GM19372 (cell line): ENCODE measurements around the gene NR5A1.

Source experiments
- ATAC-seq: cut with Tn5 transposase; IDR thresholded peaks from one replicate; pipeline ENCODE4 v1.9.1; 2021; ENCODE audit warnings: mild to moderate bottlenecking, low read depth, moderate library complexity; ENCODE audit not compliant: unreplicated experiment

NR5A1 gene

DNA sequence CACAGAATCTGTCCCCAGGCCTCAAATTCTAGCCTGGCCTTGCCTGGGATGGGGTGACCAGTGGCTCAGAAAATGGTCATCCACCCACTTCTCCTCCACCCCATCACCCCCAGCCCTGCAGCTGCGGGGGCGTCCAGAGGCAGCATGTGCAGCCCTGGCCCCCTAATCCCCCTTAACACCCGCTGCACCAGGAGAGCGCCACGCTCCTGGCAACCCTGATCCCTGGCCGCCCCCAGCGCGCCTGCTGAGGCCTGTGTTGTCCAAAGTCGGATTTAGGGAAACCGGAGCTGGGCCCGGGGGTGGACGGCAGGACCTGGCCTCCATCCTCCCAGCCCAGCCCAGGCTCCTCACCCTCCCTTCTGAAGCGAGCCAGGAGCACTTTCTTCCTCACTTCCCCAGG lies 22.0 kb downstream of the NR5A1 start:
- no peak for ATAC-seq

DNA sequence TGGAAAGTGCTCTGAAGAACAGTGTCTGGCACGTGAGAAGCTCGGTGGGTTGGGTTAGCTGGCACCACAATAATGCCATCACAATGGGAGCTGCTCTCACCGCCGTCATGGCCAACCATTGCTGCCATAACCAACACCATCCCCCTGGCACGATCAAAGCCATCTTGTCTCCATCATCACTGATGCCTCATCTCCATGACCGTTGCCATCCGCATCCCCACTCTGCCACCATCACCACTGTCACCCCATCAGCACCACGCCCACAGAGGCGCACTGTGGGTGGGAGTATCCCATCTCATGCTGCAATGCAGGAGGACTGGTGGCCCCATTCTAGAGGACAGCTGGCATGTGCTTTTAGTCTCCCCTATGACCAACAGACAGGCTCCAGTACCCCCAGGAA lies 23.7 kb downstream of the NR5A1 start:
- ATAC-seq = no peak

DNA sequence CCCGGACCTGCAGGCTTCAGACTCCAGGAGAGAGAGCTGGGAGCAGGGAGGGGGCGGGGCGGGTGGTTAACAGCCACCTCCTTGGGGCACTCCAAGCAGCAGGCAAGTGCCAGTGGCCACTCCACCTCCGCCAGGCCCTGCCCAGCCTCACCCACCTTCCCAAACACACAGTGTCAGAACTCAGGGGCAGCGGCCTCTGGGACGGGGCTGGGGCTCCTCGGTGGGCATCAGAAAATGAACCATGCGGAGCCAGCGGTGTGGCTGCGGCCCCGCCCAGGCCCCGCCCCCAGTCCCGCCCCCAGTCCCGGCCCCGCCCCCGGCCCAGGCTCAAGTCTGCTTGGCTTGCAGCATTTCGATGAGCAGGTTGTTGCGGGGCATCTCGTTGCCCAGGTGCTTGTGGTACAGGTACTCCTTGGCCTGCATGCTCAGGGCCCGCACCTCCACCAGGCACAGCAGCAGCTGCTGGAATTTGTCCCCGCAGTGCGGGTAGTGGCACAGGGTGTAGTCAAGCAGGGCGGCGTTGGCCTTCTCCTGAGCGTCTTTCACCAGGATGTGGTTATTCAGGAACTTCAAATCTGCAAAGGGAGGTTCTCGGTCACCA lies 24.7 kb downstream of the NR5A1 start:
- ATAC-seq = no peak

DNA sequence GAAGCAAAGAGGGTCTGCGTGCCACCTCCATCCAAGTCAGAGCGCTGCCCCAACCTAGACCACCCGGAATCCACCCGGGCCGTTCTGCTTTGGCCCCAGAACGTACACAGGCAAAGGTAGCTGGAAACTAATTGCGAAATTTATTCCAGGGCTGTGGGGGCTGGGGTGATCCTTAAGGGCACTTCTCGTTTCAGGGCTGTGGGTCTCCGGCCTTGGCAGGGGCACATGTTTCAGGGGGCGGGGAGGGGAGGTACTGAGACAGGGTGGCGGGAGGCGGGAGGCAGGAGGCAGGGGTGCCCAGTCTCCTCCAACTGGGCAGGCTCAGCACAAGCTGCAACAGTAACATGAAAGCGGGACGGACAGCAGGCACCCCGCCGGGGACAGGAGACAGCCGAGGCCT lies 26.1 kb downstream of the NR5A1 start:
- ATAC-seq = no peak

DNA sequence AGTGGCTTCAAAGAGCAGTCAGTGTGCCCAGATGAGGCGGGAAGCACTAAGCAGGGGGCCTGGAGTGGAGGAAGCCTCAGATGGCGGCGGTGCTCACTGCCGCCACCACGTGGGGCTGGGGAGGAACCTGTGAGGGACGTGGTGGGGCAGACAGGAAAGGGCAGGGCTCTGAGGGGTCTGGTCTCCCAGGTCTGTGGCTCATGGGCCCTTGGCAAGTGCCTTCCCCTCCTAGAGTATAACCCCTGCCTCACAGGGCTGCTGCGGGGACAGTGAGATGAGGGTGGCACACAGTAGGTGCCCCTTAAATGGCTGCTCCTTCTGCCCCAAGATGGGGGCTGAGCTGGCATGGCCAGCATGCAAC lies 26.6 kb downstream of the NR5A1 start:
- ATAC-seq = no peak

DNA sequence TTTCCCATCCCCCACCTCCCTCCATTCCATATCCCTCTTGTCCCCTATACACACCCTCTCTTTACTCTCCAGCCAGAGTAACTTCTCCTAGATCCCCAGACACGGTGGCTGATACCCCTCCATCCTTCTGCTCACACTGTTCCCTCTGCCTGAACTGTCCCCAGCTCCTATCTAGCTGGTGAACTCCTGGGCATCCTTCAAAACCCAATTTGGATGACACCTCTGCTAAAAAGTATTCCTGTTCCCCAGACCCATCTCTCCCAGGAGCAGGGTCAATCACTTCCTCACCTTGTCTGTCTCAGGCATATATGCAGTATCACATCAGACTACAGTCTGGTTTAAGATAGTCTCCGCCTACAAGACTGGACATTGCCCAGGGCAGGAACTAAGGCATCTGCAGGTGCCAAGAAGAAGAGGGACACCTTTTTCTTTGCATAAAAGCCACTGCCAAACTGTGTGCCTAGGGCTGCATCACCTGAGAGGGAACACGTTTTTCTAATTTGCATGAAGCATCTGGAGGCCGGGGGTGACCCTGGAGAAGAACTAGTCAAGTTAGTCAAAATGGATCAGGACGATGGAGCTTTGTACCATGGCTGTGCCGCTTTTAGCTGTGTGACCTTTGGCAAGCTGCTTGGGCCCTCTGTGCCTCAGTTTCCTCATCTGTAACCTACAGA lies 27.1 kb downstream of the NR5A1 start:
- no peak for ATAC-seq

DNA sequence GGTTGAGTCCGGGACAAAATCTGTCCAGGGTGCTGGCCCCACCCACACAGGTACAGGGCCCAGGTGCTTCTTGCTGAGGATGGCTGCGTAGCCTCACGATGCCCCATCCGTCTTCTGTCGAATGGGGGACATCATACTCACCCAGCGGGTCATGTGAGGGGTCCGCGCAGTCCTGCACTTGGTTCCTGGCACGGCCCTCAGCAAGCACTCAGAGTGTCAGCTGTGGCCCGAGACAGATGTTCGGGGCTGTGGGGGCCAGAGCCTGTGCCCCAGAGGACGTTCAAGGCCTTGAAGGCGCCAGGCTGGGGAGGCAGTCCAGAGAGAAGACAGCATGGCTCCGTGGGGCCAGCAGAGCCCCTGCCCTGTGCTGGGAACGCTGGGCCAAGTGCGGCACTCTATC lies 27.8 kb downstream of the NR5A1 start:
- ATAC-seq = no peak

DNA sequence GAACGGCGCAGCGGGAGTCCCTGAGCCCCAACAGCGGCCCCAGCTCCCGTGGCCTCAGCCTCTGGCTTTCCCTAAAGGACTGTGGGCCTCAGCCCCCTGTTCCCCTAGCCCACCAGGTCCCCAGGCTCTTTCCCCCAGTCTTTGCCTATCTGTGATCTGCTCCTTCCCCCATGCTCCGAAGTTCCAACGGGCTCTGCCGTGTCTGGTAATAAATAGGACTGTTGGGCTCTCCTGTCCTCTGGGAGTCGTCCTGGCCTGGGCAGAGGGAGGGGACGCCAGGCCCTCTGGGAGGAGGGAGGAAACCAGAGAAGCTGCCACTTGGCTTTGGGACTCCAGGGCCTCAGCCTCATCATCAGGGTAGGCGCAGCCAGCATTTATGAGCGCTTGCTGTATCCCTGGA lies 28.8 kb downstream of the NR5A1 start:
- no peak for ATAC-seq

DNA sequence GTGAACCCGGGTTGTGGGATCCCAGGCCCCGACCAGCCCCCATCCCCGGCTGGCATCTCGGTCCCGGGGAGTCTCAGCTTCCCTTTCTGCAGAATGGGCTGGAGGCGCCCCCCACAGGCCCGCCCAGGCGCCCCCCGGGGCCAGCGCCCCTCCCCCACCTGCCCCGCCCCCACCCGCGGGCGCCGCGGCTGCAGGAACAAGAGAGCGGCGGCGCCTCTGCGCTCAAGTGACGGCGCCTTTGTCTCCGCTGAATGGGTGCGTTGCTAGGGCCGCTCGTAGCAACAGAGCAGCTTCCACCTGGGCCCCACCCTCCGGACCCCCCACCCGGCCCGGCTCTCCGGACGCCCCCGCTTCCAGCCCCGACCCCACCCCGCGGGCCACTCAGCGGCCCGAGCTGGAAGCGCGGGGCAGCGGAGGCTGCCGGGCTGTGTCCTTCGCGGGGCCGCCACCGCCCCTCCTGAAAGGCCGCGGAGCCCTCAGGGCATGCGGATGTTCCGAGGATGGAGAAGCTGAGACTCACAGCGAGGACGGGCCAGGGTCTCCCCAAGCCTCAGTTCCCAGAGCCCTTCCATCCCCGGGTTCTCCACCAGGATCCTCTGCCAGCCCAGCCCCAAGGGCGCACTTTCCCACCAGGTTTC lies 29.4 kb downstream of the NR5A1 start:
- no peak for ATAC-seq

DNA sequence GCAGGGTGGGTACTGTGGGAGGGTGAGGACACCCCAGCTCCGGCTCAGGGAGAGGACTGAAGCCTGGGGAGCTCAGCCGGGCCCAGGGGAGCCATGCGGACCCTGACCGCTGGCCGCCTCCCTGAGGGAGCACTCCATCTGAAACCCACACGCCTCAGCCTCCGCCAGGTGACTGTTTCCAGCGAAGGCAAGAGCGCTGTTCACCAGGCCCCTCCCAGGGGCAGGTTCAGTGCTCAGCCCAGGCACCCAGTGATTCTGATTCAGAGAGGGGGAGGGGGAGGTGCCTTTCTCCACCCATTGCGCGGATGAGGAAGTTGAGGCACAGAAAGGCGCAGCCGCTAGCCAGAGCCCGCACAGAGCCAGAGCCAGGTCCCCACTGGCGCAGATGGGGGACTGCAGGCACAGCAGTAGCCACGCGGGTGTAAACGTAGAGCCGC lies 30.0 kb downstream of the NR5A1 start:
- ATAC-seq = no peak

DNA sequence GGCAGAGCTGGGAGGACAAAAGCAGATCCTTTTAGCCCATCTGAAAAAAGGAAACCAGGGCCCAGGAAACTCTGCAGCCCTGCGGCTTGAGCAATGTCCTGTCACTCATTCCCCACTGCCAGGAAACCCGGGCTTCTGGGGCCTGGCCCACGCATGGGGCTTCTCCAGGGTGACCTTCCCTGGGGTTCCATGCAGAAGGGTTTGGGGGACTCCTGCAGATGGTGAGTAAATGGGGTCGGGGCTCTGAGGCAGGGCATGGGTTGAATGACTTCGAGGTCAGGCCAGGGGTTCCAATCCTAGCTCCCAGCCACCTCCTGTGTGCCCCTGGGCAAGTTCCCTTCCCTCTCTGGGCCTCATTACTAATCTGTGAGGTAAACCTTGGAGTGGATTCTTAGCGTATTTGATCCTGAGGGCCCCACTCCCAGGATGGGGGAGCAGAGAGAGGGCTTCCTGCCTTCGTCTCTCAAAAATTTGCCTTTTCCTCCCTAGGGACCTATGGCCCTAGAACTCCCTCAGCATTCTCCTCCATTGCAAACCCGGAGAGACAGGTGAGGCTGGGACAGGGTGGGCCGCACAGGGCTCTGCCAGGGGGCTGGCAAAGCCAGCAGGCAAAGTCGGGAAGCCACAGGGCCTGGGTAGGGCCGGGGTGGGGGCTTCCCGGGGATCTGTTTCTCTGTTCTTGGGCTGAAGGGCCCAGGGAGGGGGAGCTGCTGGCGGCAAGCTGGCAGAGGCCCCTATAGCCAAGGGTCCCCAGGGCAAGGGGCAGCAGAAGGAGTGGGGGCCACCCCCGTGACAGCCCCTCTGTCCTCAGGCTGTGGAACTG lies 31.1 kb downstream of the NR5A1 start:
- ATAC-seq = no peak

DNA sequence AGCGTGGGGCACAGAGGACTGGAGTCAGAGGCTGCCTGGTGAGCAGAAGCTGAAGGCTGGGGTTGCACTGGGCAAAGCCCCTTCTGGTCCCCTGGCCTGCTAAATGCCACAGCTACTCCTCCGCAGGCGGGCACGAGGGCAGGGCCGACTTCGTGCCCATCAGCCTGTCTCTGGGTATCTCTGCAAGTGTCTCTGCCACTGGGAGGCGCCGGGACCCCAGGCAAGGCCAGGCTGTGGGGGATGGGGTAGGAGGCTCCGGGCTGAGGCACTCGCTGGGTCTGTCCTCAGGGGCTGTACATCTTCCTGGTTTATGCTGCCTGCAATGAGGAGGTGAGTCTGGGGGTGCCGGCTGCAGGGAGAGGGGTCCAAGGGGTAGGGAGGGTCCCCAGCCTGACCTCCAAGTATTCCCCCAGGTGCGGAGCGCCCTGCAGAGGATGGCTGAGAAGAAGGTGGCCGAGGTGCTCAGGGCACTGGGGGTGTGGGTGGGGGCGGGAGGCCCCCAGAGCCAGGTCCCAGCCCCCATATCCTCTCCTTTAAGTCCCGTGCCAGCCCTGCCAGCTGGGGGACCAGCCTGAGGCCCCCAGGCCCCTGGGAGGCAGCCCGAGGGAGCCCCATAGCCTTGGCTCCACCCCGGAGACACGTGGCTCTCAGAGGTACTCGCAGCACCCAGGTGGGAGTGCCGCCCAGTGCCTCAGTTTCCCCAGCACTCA lies 31.9 kb downstream of the NR5A1 start:
- ATAC-seq = no peak

DNA sequence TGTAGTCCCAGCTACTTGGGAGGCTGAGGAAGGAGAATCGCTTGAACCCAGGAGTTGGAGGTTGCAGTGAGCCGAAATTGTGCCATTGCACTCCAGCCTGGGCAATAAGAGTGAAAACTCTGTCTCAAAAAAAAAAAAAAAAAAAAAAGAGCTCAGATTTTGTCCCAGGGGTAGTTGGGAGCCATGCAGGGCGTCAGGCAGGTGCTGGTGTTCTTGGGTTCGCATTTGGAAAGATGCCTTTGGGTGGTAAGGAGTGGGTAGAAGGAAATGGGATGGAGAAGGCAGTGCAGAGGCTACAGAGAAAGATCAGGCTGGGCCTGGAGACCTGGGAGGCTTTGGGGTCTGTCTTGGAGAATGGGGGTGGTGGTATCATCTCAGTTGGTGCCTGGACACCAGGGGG lies 33.0 kb downstream of the NR5A1 start:
- no peak for ATAC-seq

DNA sequence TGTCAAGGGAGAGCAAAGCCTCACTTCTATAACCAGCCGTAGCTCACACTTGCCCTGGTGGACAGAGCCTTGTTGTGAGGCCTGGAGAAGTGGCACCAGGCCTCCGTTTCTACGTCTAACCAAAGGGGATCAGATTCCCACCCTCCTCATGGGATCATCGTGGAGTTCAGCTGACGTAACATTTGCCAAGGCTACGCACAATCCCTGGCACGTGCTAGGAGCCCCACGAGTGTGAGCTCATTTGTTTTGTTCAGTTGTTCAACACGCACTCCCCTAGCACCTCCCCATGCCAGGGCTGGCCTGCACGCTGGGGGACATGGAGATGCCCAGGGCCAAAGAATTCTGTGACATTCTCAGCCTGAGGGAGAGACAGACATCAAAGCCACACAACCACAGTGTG lies 33.9 kb downstream of the NR5A1 start:
- no peak for ATAC-seq

DNA sequence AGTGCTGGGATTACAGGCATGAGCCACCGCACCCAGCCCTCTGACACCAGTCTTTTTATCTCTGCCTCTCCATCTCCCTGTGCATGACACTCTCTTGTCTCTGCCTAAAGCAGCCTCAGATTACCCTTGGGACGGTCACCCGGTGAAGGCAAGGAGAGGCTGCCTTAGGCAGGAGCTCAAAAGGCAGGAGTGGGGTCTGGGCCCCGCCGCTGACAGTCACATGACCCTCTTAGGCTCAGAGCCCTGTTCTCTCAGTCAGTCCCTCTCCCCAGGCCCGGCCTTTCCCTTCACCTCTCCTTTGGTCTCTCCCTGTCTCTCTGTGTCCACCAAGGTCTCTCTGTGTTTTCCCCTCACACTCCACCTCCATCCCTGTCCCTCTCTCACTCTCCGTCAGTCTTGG lies 34.4 kb downstream of the NR5A1 start:
- ATAC-seq = no peak

DNA sequence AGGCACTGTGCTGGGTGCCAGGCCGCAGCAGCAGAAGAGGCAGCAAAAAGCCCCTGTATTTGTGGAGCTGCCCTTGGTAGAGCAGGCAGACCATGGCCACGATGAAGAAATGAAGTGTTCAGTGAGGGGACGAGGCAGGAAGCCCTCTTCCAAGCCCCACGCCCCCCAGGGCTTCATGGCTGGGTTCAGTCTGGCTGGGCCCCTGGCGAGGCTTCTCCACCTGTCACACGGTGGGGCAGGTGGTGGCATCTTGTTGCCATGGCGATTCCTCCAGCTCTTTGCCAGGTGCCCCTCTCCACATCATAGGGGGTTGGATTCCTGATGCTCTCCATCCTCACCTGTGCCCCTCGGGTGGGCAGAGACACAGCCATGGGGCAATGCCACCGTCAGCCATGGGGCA lies 35.4 kb downstream of the NR5A1 start:
- ATAC-seq = no peak

DNA sequence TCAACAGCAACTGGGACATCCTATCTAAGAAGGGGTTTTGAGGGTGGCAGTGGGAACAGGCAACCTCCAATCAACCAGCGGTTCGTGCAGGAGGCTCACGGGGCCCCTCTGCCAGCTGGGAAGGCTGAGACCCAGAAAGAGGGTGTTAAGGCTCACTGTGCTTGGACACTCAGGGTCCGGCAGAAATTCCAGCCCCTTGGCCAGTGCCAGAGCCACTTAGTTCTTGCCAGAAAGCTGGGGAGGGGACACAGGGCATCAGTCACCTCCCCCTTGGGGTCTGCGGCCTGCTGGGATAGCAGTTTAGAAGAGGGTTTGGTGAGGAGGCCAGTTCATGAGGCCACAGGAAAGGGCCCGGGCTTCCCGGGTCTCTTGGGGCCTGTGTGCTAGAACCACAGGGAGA lies 36.5 kb downstream of the NR5A1 start:
- no peak for ATAC-seq

DNA sequence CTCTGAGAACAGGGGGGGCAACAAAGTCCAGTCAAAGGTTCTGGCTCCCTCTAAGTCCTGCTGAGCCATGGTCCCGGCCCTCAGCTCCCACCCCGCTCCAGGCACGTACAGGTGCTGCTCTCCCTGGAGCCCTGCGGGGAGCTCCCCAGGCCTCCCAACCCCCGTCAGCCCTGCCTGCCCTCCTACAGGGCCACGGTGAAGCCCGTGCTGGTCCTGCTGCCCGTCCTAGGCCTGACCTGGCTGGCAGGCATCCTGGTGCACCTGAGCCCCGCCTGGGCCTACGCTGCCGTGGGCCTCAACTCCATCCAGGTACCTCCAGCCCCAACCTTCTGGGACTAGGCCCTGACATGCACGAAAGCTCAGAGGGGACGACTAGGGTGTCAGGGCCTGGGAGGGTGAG lies 36.9 kb downstream of the NR5A1 start:
- ATAC-seq = no peak

DNA sequence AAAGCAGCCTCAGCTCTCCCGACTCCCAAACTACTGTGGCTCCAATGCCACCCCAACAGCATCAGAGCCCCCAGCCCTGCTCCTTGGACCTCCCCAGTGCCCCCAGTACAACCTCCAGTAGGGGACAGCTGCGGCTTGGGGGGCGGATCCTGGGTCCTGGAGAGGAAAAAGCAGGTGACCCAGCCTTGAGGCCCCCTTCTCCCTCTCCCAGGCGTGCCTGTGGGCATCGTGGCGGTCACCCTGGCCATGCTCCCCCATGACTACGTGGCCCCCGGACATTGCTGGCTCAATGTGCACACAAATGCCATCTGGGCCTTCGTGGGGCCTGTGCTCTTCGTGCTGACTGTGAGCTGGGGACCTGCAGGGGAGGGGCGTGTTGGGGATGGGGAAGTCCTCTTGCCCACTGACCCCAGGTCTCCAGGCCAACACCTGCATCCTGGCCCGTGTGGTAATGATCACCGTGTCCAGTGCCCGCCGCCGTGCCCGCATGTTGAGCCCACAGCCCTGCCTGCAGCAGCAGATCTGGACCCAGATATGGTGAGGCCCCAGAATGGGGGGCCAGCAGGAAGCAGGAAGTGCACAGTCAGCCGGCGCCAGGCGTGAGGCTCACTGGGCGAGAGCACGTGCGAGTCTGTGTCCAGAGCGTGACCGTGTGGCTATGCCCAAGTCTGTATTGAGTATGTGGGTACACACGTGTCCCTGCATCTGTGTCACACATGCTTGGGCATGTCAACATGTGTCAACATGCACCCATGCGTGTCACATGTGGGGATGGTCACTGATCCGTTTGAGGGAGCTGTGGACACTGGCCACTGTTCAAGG lies 38.0 kb downstream of the NR5A1 start:
- no peak for ATAC-seq
